ENCODE results near the gene FASN.

FASN gene

DNA sequence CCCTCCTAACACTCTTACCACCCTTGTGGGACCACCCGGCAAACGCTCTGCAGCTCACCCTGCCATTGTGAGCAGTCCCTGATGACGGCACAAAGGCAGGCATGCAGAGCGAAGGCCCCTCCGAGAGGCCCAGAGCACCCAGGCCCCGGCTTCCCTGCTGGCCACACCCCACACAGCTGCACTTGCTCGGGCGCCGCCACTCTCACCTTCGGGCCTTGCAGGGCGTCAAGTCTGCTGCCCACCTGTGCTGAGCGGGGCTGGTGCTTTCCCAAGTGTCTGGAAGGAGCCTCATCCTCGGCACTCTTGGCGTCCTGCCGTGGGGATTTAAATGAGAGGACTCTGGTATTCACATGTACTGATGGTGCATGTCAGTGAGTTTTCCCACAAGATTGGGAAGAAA, 30.3 kb upstream of the FASN start:
- no peaks in the 10 kb centered on the region for H3K9me3 ChIP-seq (ENCODE audit: control insufficient read depth in 2 of 2, low read length in 2 of 2)
- H3K4me3 ChIP-seq (ENCODE audit: low read length in 2 of 2), result no peak overlapping the region
- H3K4me1 ChIP-seq (ENCODE audit: control insufficient read depth in 2 of 2, insufficient read depth in 2 of 2, low read length in 2 of 2), result peaks cover 0 to 2% of the 10 kb centered on the region in 2 donors
- peaks cover 3% of the 10 kb centered on the region in 2 donors for H3K36me3 ChIP-seq (ENCODE audit: control insufficient read depth in 2 of 2, insufficient read depth in 2 of 2, low read length in 2 of 2)
- no peak overlapping the region for H3K9ac ChIP-seq (ENCODE audit: low read depth in 1 of 2, low read length in 2 of 2)
- no peak overlapping the region for H3K27ac ChIP-seq (ENCODE audit: low read depth in 2 of 2, low read length in 2 of 2)
- H3K27me3 ChIP-seq (ENCODE audit: control insufficient read depth in 2 of 2, insufficient read depth in 2 of 2, low read length in 2 of 2), result no peaks in the 10 kb centered on the region

DNA sequence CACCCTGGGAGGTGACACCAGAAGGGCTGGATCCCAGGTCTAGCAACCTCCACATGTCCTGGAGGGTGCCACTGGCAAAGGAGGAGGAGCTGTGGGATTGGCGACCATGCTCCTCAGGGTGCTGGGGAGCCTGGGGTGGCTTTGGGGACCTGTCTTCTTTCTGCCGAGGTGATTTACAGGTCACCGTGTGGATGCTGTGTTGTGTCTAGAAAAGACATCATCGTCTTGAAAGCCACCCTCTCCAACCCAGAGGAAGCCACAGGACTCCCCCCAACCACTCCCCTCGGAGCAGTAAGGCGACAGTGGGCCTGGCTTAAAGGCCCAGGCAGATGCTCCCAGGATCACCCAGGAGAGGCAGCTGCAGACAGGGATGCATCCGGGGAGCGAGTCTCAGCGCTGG, 29.7 kb upstream of the FASN start:
- peaks cover 0 to 2% of the 10 kb centered on the region in 2 donors for H3K4me1 ChIP-seq (ENCODE audit: control insufficient read depth in 2 of 2, insufficient read depth in 2 of 2, low read length in 2 of 2)
- no peaks in the 10 kb centered on the region for H3K9me3 ChIP-seq (ENCODE audit: control insufficient read depth in 2 of 2, low read length in 2 of 2)
- no peaks in the 10 kb centered on the region for H3K27me3 ChIP-seq (ENCODE audit: control insufficient read depth in 2 of 2, insufficient read depth in 2 of 2, low read length in 2 of 2)
- no peak overlapping the region for H3K27ac ChIP-seq (ENCODE audit: low read depth in 2 of 2, low read length in 2 of 2)
- H3K36me3 ChIP-seq (ENCODE audit: control insufficient read depth in 2 of 2, insufficient read depth in 2 of 2, low read length in 2 of 2), result peaks cover 3% of the 10 kb centered on the region in 2 donors
- H3K4me3 ChIP-seq (ENCODE audit: low read length in 2 of 2), result no peak overlapping the region
- no peak overlapping the region for H3K9ac ChIP-seq (ENCODE audit: low read depth in 1 of 2, low read length in 2 of 2)

DNA sequence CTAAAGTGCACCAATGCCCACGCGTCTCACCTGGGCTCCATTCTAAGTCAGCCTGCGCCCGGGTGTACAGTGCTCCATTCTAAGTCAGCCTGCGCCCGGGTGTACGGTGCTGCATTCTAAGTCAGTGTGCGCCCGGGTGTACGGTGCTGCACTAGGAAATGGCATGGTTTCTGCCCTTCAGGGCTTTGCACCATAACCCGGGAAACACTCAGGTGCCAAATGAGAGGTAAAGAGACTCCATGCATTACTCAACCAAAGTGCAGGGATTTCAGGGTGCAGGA, 29.2 kb upstream of the FASN start:
- Histone ChIP-seq H3K27ac (ENCODE audit: low read depth in 2 of 2, low read length in 2 of 2) (no peak overlapping the region), H3K27me3 (ENCODE audit: control insufficient read depth in 2 of 2, insufficient read depth in 2 of 2, low read length in 2 of 2) (no peaks in the 10 kb centered on the region), H3K4me3 (ENCODE audit: low read length in 2 of 2) (no peak overlapping the region), H3K9ac (ENCODE audit: low read depth in 1 of 2, low read length in 2 of 2) (no peak overlapping the region), H3K9me3 (ENCODE audit: control insufficient read depth in 2 of 2, low read length in 2 of 2) (no peaks in the 10 kb centered on the region), H3K4me1 (ENCODE audit: control insufficient read depth in 2 of 2, insufficient read depth in 2 of 2, low read length in 2 of 2) (peaks cover 0 to 2% of the 10 kb centered on the region in 2 donors), H3K36me3 (ENCODE audit: control insufficient read depth in 2 of 2, insufficient read depth in 2 of 2, low read length in 2 of 2) (peaks cover 3% of the 10 kb centered on the region in 2 donors)

DNA sequence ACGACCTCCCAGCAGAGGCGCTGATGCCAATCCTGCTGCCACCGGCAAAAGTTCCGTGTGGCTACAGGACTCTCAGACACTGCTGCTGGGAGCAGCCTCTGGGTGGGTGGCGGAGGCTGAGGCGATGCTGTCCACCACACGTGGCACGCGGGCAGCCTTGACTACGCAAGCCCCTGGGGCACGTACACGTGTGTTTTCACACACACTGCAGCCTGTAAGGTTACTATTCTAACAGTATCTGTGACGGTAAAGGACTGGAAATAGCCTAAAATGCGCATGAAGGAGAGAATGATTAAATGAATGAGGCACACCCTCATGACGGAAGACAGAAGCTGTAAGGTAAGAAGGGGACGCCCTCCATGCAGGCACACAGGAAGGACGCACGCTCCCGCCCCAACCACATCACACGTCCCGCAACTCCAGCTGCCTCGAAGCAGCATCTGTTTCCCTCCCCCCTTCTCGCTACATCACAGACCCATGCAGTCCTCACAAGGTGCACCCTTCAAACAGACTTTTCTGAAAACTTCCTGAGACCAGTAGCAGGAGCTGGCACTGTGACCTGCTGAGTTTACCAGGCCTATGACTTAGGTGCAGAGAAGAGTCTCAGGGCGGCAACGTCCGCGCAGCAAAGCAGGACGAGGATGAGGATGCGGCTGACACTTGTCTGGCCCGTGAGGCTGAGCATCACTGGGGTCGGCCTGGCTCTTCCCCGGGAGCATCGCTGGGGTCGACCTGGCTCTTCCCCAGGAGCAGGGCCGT, 28.7 kb upstream of the FASN start:
- peak overlapping the region in 1 of 2 donors; percentile 50 for H3K27ac ChIP-seq (ENCODE audit: low read depth in 2 of 2, low read length in 2 of 2)

DNA sequence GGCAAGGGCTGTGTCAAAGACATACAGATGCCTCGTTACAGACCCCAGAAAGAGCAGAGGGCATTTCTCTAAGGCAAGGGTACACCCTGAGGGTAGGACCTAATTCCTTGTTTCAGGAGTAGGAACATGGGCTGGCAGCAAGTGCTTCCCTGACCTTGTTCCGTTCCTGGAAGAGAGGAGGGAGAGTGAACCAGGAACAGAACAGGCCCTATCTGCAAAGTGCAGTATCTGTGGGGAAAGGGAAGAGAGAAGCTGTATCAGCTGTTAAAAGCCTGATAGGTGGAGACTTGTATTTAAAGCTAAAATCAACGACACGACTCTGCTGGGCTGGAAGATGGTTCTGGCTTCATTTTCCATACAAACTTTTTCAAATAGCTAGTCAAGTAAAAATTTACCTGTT, 26.1 kb upstream of the FASN start:
- Histone ChIP-seq H3K4me3 (ENCODE audit: low read length in 2 of 2) (no peak overlapping the region), H3K36me3 (ENCODE audit: control insufficient read depth in 2 of 2, insufficient read depth in 2 of 2, low read length in 2 of 2) (peaks cover 3% of the 10 kb centered on the region in 2 donors), H3K27me3 (ENCODE audit: control insufficient read depth in 2 of 2, insufficient read depth in 2 of 2, low read length in 2 of 2) (no peaks in the 10 kb centered on the region), H3K9me3 (ENCODE audit: control insufficient read depth in 2 of 2, low read length in 2 of 2) (no peaks in the 10 kb centered on the region), H3K4me1 (ENCODE audit: control insufficient read depth in 2 of 2, insufficient read depth in 2 of 2, low read length in 2 of 2) (peaks cover 0 to 2% of the 10 kb centered on the region in 2 donors), H3K9ac (ENCODE audit: low read depth in 1 of 2, low read length in 2 of 2) (no peak overlapping the region), H3K27ac (ENCODE audit: low read depth in 2 of 2, low read length in 2 of 2) (no peak overlapping the region)

More for the DNA sequence above, 28.7 kb upstream of the FASN start:
- Histone ChIP-seq H3K27me3 (ENCODE audit: control insufficient read depth in 2 of 2, insufficient read depth in 2 of 2, low read length in 2 of 2) (no peaks in the 10 kb centered on the region), H3K36me3 (ENCODE audit: control insufficient read depth in 2 of 2, insufficient read depth in 2 of 2, low read length in 2 of 2) (peaks cover 3% of the 10 kb centered on the region in 2 donors), H3K9ac (ENCODE audit: low read depth in 1 of 2, low read length in 2 of 2) (no peak overlapping the region), H3K9me3 (ENCODE audit: control insufficient read depth in 2 of 2, low read length in 2 of 2) (no peaks in the 10 kb centered on the region), H3K4me3 (ENCODE audit: low read length in 2 of 2) (no peak overlapping the region), H3K4me1 (ENCODE audit: control insufficient read depth in 2 of 2, insufficient read depth in 2 of 2, low read length in 2 of 2) (peaks cover 0 to 2% of the 10 kb centered on the region in 2 donors)

DNA sequence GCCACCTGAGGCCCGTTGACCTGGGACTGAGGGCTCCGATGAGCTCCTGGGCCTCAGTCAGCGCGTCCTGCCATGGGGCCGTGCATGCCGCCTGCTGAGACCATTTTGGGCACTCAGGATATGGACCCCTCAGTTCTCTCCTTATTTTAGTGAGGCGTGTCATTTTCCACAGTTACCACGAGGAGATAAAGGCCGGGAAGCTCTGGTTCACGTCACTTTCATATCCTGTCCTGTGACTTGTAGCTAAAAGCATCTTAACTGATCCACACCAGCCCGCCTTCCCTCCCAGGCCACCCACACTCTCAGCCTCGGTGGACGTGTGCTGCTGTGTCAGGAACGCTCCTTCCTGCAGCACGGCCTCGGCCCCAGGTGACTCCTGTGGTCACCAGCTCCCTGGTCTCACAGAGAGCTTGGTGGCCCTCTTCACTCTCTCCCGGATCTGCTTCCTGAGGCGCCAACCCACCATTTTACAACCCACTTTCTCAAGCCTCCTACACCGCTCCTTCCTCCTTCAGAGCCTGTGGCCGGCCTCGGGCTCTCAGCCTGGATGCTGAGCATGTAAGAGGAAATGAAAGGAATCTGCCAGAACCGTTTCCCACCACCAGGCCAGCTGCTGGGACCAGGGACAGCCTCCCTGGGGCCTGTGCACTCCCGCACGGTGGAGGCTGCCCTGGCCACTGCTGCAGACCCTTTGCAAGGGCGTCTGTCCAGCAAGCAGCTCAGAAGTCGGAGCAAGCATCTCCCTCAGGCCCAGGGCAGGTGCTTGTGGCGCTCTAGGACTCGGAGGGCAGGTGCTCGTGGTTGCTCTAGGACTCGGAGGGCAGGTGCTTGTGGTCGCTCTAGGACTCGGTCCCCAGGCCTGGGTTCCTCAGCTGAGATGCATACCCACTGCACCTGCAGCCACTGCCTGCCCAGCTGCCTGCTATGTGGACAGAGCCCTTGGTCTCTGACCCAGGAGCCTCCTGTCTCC, 23.9 kb upstream of the FASN start:
- Histone ChIP-seq H3K4me3 (ENCODE audit: low read length in 2 of 2) (no peak overlapping the region), H3K27me3 (ENCODE audit: control insufficient read depth in 2 of 2, insufficient read depth in 2 of 2, low read length in 2 of 2) (no peaks in the 10 kb centered on the region), H3K4me1 (ENCODE audit: control insufficient read depth in 2 of 2, insufficient read depth in 2 of 2, low read length in 2 of 2) (no peaks in the 10 kb centered on the region), H3K36me3 (ENCODE audit: control insufficient read depth in 2 of 2, insufficient read depth in 2 of 2, low read length in 2 of 2) (peaks cover 2 to 3% of the 10 kb centered on the region in 2 donors), H3K9me3 (ENCODE audit: control insufficient read depth in 2 of 2, low read length in 2 of 2) (no peaks in the 10 kb centered on the region), H3K27ac (ENCODE audit: low read depth in 2 of 2, low read length in 2 of 2) (no peak overlapping the region), H3K9ac (ENCODE audit: low read depth in 1 of 2, low read length in 2 of 2) (no peak overlapping the region)

DNA sequence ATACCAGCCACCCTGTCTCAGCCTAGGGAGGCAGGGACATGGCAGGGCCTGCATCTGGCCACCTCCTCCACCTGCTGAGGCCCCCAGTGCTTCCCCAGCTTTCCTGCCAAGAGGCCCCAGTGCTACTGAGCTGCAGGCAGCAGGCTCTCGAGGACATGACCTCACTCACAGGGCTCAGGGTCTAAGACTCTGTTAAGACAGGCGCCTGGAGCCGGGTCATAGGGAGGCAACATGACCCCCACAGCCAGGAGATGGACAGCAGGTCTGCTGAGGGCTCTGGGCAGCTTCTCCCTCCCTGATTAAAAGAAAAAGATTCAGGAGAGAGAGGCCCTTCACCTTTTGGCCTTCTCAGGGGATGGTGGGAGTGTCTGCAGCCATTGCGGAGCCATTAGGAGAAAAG, 23.2 kb upstream of the FASN start:
- no peak overlapping the region for H3K27ac ChIP-seq (ENCODE audit: low read depth in 2 of 2, low read length in 2 of 2)
- no peaks in the 10 kb centered on the region for H3K9me3 ChIP-seq (ENCODE audit: control insufficient read depth in 2 of 2, low read length in 2 of 2)
- no peaks in the 10 kb centered on the region for H3K4me1 ChIP-seq (ENCODE audit: control insufficient read depth in 2 of 2, insufficient read depth in 2 of 2, low read length in 2 of 2)
- H3K4me3 ChIP-seq (ENCODE audit: low read length in 2 of 2), result no peak overlapping the region
- peaks cover 2 to 3% of the 10 kb centered on the region in 2 donors for H3K36me3 ChIP-seq (ENCODE audit: control insufficient read depth in 2 of 2, insufficient read depth in 2 of 2, low read length in 2 of 2)
- no peak overlapping the region for H3K9ac ChIP-seq (ENCODE audit: low read depth in 1 of 2, low read length in 2 of 2)
- H3K27me3 ChIP-seq (ENCODE audit: control insufficient read depth in 2 of 2, insufficient read depth in 2 of 2, low read length in 2 of 2), result no peaks in the 10 kb centered on the region

DNA sequence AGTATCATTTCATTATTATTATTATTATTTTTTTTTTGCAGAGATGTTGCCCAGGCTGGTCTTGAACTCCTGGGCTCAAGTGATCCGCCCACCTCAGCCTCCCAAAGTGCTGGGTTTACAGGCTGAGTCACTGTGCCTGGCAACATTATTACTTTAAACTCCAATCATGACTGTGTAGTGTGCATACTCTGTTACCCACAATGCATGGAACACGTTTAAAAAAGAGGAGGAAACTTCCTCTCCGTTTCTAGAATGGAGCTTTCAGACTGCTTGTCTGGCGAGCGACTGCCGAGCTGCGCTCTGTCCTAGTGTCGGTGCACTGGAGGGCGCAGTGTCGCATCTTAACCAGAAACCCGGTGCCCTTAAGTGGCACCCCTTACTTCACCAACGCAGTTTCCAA, 22.1 kb upstream of the FASN start:
- Histone ChIP-seq H3K36me3 (ENCODE audit: control insufficient read depth in 2 of 2, insufficient read depth in 2 of 2, low read length in 2 of 2) (peaks cover 2 to 3% of the 10 kb centered on the region in 2 donors), H3K27me3 (ENCODE audit: control insufficient read depth in 2 of 2, insufficient read depth in 2 of 2, low read length in 2 of 2) (no peaks in the 10 kb centered on the region), H3K4me3 (ENCODE audit: low read length in 2 of 2) (no peak overlapping the region), H3K4me1 (ENCODE audit: control insufficient read depth in 2 of 2, insufficient read depth in 2 of 2, low read length in 2 of 2) (no peaks in the 10 kb centered on the region), H3K9me3 (ENCODE audit: control insufficient read depth in 2 of 2, low read length in 2 of 2) (no peaks in the 10 kb centered on the region), H3K9ac (ENCODE audit: low read depth in 1 of 2, low read length in 2 of 2) (no peak overlapping the region), H3K27ac (ENCODE audit: low read depth in 2 of 2, low read length in 2 of 2) (no peak overlapping the region)

DNA sequence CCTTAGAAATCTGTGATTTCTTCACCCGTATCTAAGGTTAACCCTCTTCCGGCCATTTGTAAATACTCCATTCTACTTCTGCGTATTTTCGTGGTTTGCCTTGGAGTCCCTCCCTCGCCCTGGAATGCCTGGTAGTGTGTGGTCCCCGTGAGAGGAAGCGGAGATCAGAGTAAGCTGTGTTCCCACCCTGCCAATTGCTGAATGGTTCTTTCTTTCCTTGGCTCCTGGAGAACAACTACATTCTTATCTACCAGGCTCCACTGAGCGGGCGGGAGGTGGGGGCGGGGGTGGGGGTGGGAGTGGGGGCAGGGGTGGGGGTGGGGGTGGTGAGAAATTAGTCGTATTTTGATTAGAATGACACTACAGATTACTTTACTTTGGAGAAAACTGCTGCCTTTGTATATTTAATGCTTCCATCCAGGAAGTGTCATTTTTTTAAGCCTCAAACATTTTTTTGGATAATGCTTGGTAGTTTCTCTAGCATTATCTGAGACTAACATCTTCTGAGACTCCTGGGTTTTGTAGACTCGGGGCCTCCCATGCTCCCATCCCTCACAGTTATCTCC, 20.9 kb upstream of the FASN start:
- no peak overlapping the region for H3K9ac ChIP-seq (ENCODE audit: low read depth in 1 of 2, low read length in 2 of 2)
- no peaks in the 10 kb centered on the region for H3K9me3 ChIP-seq (ENCODE audit: control insufficient read depth in 2 of 2, low read length in 2 of 2)
- no peak overlapping the region for H3K4me3 ChIP-seq (ENCODE audit: low read length in 2 of 2)
- H3K4me1 ChIP-seq (ENCODE audit: control insufficient read depth in 2 of 2, insufficient read depth in 2 of 2, low read length in 2 of 2), result no peaks in the 10 kb centered on the region
- no peak overlapping the region for H3K27ac ChIP-seq (ENCODE audit: low read depth in 2 of 2, low read length in 2 of 2)
- peaks cover 0 to 2% of the 10 kb centered on the region in 2 donors for H3K36me3 ChIP-seq (ENCODE audit: control insufficient read depth in 2 of 2, insufficient read depth in 2 of 2, low read length in 2 of 2)
- no peaks in the 10 kb centered on the region for H3K27me3 ChIP-seq (ENCODE audit: control insufficient read depth in 2 of 2, insufficient read depth in 2 of 2, low read length in 2 of 2)

All from mucosa of rectum (tissue), 2 donors.